Activated gamma-delta T cell treated with anti-CD3 and anti-CD28 coated beads, Interleukin-2, amount 50 U/mL, for 16 hours (primary cell): Measurements from ENCODE around the gene ENPP3.
A peak's percentile ranks its signal among the peaks of the same experiment; 100 is the strongest.

Experiments
- DNase-seq: peaks from one replicate; pipeline ENCODE4 v3.0.0-alpha.2; 2020; ENCODE audit warnings: low read depth

Gene ENPP3

GRCh38 chr6:131636880-131637792 is at the start of gene ENPP3:
Gene ENPP3 (plus strand): TSS chr6:131637302. CDS start chr6:131637385, 83 bp downstream.
- DNase-seq, result no peak

- DNase-seq, result no peak
Measured at GRCh38 chr6:131587909-131588308, 49.2 kb upstream of the ENPP3 start.

- no peak for DNase-seq
Measured at GRCh38 chr6:131588643-131589042, 48.5 kb upstream of the ENPP3 start.

- DNase-seq, result no peak
Measured at GRCh38 chr6:131592935-131593334, 44.2 kb upstream of the ENPP3 start.

- no peak for DNase-seq
Measured at GRCh38 chr6:131594074-131594473, 43.0 kb upstream of the ENPP3 start.

- no peak for DNase-seq
Measured at GRCh38 chr6:131597446-131597845, 39.7 kb upstream of the ENPP3 start.

- DNase-seq, result no peak
Measured at GRCh38 chr6:131600716-131601115, 36.4 kb upstream of the ENPP3 start.

GRCh38 chr6:131602781-131603312 is 34.3 kb upstream of the ENPP3 start:
- DNase-seq, result no peak

- DNase-seq, result no peak
Measured at GRCh38 chr6:131613296-131613925, 23.7 kb upstream of the ENPP3 start.

GRCh38 chr6:131615275-131615674 is 21.8 kb upstream of the ENPP3 start:
- no peak for DNase-seq

GRCh38 chr6:131627724-131628682 is 9.1 kb upstream of the ENPP3 start, which contains the start of gene MED23:
Gene MED23 (minus strand): TSS chr6:131628242. CDS start chr6:131628049, 193 bp downstream.
- DNase-seq, result peak; percentile 94

GRCh38 chr6:131628726-131629125 is 8.4 kb upstream of the ENPP3 start:
- DNase-seq, result no peak

GRCh38 chr6:131629651-131630050 is 7.5 kb upstream of the ENPP3 start:
- DNase-seq, result no peak

- DNase-seq, result no peak
Measured at GRCh38 chr6:131631625-131632289, 5.3 kb upstream of the ENPP3 start.

GRCh38 chr6:131635384-131636340 is 1.4 kb upstream of the ENPP3 start:
- no peak for DNase-seq

GRCh38 chr6:131638013-131638412 is 911 bp downstream of the ENPP3 start:
- no peak for DNase-seq

GRCh38 chr6:131640100-131640499 is 3.0 kb downstream of the ENPP3 start:
- DNase-seq, result no peak

- DNase-seq, result no peak
Measured at GRCh38 chr6:131640576-131640975, 3.5 kb downstream of the ENPP3 start.

- DNase-seq, result no peak
Measured at GRCh38 chr6:131641554-131641953, 4.5 kb downstream of the ENPP3 start.

- no peak for DNase-seq
Measured at GRCh38 chr6:131642565-131642964, 5.5 kb downstream of the ENPP3 start.
